VCaP (cell line): ENCODE measurements around the gene SMYD1.
"Not testable (repeated sequence)": the region's sequence is repeated elsewhere in the genome, so short reads cannot be mapped to it uniquely, and the experiment has no call there.

ENCODE experiments used
- H3K27ac ChIP-seq: fragments of 450-650 bp; 2 replicates; pipeline ENCODE4 v1.5.1; 2017
- CTCF ChIP-seq: fragments of 450-650 bp; conservative IDR thresholded peaks from 2 replicates; pipeline ENCODE4 v1.5.1; 2017; ENCODE audit warnings: mild to moderate bottlenecking, moderate library complexity

The SMYD1 gene

GRCh38 chr2:88032070-88032702 lies 35.4 kb upstream of the SMYD1 start:
- no peak overlapping the region for H3K27ac ChIP-seq
- TF ChIP-seq CTCF = no peak

- H3K27ac ChIP-seq = no peak overlapping the region
- no peak for TF ChIP-seq CTCF
Observed at GRCh38 chr2:88036182-88036581, 31.4 kb upstream of the SMYD1 start.

DNA sequence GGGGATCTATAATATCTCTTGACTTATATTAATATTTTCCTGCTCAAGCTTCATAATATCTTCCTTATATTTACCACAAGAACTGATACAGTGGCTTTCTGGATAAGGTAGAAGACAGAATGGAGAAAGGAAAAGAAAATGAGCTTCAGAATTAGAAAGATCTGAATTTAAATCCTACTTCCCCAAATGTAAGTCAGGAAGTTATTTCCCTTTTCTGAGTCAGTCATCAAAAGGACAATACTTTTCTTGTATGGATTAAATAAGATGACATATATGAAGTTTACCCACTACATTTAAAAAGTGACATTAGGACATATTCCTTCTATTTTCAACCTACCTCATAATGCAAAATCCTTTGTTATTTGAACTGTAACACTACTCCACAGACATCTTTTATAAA lies 31.0 kb upstream of the SMYD1 start:
- no peak for TF ChIP-seq CTCF
- H3K27ac ChIP-seq = no peak overlapping the region

GRCh38 chr2:88038263-88039105 lies 29.1 kb upstream of the SMYD1 start:
- no peak for TF ChIP-seq CTCF
- no peak overlapping the region for H3K27ac ChIP-seq

DNA sequence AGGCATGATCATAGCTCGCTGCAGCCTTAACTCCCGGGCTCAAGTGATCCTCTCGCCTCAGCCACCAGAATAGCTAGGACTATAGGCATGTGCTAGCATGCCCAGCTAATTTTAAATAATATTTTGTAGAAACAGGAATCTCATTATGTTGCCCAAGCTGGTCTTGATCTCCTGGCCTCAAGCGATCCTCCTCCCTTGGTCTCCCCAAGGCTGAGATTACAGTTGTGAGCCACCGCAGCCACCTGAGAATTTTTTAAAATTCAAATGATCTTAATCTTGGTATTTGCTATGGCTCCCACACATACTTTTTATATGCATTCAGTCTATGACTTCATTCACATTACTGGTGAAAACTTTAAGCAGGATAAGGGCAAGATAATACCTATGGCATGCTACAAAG lies 25.1 kb upstream of the SMYD1 start:
- no peak for TF ChIP-seq CTCF
- H3K27ac ChIP-seq = no peak overlapping the region

DNA sequence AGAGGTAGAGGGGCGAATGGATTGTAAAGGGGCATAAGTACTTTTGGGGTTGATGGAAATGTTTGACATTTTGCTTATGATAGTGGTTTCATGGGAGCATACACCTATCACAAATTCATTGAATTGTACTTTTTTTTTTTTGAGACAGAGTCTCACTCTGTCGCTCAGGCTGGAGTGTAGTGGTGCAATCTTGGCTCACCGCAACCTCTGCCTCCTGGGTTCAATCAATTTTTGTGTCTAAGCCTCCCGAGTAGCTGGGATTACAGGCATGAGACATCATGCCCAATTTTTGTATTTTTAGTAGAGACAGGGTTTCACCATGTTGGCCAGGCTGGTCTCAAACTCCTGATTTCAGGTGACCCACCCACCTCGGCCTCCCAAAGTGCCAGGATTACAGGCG lies 22.1 kb upstream of the SMYD1 start:
- H3K27ac ChIP-seq = not testable (repeated sequence)

- H3K27ac ChIP-seq = no peak overlapping the region
- no peak for TF ChIP-seq CTCF
Observed at GRCh38 chr2:88048541-88048940, 19.1 kb upstream of the SMYD1 start.

DNA sequence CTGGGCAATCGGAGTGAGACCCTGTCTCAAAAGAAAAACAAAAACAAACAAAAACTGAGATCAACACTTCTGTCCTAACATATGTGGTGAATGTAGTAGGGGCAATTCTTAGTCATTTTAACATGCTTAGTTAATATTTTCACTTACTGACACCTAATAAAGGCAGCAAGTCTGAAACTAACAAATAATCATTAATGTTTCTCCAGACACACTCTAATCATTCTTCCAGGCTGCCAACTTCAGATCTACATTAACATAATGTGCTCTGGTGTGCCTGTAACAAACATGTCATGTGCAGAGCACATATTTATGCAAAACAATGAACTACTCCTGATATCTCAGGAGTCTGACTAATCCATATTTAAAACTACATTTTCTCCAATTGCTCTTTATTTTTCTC lies 18.0 kb upstream of the SMYD1 start:
- no peak for TF ChIP-seq CTCF

More for the DNA sequence above, 18.0 kb upstream of the SMYD1 start:
- no peak overlapping the region for H3K27ac ChIP-seq
